Measurements from ENCODE around the gene FOXB1. TPM values are rescaled to one million over a fixed set of nuclear protein-coding genes. Genes with fewer than 3 reads are reported as not detected.

FOXB1 gene
- total RNA-seq (2022; extraction: Qiagen RNA extraction; ENCODE audit: low read depth), result not detected in 5 replicates

GRCh38 chr15:60004009-60004845 is at the start of gene FOXB1:
TSS of gene FOXB1 (plus strand) at chr15:60004311. CDS start at chr15:60004964, 653 bp downstream.

All from A549 treated with CpdA at 1 μM for 4 hours (cell line).